GM19023 (cell line): ENCODE data around the gene RASA3.

ENCODE experiments used
- ATAC-seq: cut with Tn5 transposase; IDR thresholded peaks from one replicate; pipeline ENCODE4 v1.9.1; 2021; ENCODE audit warnings: mild to moderate bottlenecking, moderate library complexity; ENCODE audit not compliant: unreplicated experiment

The RASA3 gene

DNA sequence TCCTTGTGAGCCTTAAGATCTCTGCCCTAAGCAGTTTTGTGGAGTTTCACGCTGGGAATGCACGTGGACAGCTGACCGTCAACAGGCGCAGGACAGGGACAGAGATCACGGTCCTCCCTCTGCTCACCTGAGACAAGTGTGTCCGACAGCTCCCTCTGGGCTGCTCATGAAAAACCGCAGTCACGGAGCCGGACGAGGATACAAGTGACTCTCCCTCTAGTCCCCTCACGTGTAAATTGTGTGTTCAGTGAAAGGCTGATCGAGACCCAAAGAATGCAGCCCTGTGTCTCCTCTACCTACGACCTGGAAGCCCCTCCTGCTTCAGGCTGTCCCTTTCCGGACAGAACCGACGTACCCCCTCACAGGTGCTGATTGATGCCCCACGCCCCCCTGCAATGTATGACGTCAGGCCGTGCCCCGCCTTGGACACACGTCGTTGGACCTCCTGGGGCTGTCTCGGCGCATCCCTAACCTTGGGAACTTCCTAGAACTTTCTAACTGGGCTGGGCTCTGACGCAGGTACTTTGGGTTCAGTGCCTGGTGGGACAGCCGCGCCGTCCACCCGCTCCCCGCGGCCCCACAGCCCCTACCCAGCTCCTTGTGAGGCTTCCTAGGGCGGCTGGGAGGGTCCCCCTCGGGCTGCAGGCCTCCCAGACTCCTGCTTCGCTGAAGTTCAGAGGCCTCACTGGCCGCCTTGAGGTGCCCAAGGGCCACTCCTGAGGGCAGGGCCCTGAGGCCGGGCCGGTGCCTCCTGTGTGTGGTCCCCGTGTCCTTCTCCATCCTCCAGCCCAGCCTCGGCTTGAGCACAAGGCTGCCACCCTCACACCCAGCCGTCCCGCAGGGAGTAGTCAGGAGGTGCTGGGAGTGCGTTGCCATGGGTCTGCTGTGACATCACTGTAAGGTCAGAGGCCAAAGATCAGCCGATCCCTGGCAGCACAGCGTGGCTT, 158.9 kb downstream of the RASA3 start, which contains the start of gene C13orf46:
Gene C13orf46 (minus strand): TSS at position 859 of the 947 bp plus-strand sequence. CDS start 79 bp downstream, at position 780.
- ATAC-seq = no peak

DNA sequence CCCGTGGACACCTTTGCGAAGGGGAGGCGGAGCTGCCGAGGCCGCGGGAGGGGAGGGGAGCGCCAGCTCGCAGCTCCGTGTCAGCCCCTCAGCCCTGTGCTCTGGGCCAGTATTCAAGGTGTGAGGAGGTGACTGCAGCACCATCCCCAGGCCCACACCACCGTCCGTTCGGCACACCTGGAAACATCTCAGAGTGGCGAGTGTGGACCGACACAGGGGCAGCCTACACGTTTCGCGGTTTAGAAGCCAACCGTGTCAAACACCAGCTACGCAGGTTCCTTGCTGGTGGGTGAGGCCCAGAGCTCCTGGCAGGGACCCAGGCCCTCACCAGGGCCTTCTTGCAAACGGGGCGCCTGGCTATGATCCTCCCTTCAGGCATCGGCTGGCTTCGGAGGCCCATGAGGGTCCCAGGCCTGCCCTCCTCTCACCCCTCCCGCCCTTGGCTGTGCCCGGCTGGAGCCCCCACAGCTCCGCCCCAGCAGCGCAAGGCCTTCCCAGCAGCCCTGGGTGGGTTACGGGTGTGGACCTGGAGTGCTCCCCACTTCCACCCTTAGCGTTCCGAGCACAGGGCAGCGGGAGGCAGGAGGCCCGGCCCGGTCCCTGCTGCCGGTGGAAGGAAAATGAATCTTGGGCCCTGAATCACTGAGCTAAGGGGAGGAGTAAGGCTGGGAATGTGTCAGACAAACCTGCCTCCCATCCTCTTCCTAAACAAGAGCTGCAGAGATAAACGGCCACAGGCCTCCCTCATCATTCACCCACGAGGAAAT, 159.8 kb downstream of the RASA3 start:
- no peak for ATAC-seq

DNA sequence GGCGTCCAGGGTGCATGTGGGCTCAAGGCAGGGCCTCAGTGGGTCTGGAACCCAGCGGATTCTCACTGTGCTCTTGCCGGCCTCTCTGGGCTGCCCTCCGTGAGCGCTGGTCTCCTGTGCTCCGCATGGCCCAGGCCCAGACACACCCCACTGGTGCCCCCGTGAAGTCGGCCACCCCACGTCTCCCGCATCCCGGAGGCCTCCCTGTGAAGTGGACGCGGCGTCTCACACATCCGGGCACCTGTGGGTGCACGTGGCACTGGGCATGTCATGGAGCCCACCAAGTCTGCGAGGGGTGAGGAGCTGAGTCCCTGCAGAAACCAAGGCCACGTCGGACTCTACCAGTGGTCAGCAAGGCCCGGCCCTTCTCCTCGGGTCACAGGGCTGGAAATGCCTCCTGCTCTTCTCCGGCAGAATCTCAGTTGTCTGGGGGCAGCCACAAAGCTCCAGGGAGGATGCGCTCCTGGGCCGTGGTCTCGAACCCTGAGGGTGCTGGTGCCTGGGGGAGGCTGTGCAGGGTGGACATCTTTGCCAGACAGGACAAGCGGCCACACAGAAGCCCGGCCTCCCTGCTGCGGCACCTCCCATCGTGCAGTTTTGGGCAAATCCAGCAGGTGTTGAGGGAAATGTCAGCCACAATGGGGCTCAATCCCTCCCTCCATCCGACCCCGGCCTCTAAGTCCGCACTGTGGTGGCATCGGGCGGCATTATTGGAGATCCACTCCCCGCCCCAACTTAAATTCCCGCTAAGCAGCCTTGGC, 160.8 kb downstream of the RASA3 start:
- no peak for ATAC-seq

DNA sequence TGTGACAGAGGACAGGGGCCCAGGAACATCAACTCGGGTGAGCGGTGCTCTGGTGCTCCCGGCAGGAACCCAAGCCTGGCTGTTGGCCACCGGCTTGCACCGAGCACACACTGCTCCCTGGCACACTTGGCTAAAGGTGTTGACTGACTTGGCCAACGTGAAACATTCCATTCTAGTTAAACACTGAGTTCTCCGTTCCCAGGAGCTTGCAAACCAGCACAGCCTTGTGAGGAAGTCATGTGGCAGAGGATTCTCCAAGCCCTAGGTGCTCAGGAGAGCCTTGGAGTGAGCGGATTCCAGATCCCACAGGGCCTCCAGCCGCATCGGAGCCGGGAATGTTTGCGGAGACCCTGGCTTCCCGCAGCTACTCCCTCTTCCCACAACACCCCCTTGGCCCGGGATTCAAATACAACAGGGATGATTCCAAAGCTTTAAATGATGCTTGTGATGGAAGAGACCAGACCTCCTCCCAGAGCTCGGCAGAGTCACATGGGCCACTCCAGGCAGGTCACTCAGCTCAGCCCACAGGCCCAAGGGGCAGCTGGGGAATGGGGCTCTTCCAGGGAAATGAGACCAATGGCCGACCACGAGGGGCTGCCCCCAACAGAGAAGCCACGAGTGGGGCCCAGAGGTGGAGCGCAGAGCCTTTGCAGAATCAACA, 161.5 kb downstream of the RASA3 start:
- ATAC-seq = no peak

DNA sequence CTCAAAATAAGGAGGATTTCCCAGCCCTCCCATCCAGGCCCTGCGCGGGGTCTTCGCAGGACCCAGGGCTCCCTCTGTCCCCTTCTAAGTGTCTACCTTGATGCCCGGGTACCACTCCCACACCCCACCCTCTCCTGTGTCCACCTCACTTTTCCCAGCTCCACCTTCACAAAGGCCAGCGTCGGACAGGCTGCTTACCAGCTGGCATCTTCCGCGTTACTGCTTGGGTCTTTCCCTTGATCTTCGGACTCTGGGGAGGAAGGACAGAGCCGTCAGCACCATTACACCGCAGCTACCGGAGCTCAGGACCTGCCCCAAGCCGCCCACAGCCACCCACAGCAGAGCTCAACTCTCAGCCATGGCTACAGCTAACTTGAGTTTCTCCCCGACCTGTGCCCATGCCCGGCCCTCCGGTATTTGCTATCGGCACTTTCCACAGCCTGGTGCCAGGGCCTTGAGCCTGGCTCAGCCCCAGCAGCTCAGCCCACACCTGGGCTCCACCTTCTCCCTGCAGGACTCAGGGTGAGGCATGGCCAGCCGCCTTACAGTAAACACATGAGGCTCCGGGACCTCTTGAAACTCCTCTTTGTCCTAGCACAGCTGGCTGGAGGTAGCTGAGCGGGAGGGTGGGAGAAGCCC, 162.3 kb downstream of the RASA3 start:
- no peak for ATAC-seq

DNA sequence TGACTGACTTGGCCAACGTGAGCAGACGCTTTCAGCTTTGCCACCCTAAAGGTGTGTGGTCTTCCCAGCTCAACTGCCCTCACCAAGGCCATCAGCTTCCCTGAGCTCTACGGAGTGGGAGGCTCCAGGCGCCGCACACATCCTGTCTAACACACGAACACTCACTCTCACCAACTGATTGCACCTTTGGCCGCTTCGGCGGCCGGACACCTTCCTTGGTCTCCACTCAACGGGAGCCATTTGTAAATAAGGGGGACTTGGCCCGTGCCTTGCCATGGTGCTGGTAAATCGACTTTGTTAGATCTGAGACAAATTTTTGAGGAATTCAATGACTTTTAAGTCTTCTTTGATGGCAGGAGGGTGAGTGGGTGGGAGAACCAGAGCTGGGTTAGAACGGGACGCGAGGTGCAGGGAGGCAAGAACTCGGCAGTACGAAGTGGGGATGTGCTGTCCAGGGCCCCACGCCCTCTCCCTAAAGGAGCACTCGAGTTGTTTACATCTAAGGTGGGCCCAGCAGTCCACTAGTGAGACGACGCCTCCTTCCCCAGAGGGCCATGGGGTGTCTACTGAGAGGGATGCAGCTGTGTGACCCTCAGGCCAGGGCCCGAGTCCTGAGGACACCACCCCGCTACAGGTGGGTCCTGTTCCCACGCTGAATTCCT, 163.0 kb downstream of the RASA3 start:
- no peak for ATAC-seq

DNA sequence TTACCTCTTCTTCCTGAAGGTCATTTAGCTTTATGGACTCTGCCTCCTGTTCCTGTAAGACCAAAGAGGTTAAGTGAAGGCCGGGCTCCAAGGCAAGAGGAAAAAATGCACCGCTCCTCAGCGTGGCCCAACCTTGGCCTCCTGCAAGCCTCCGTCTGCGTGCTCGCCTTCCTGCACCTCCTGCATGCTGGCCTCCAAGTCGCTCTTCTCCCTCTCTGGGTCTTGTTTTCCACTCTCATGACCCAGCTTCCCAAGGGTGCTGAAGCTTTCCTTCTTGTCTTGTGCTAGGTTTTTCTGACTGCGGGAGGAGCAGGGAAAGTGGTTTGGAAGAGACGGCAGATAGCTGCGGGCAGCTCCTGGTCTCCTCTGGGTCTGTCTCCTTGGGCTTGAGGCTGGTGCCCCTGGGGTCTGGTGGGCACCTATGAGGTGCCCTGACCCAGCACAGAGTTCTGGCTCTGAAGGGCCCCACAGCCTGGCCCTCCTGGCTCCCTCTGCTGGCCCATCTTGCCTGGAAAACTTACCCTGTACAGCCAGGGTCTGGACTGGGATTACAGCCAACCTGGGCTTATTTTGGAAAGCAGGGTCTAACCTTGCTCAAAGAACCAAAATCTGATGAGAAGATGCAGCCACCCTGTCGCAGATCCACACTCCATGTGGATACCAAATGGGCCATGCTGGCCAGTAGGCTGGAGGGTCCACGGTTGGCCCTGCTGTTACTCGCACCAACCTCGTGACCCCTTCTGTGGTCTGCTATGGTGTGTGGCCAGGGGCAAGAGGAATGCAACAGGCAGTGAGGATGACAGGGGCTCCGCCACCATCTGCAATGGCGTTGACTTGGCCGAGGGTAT, 163.7 kb downstream of the RASA3 start:
- ATAC-seq = no peak

DNA sequence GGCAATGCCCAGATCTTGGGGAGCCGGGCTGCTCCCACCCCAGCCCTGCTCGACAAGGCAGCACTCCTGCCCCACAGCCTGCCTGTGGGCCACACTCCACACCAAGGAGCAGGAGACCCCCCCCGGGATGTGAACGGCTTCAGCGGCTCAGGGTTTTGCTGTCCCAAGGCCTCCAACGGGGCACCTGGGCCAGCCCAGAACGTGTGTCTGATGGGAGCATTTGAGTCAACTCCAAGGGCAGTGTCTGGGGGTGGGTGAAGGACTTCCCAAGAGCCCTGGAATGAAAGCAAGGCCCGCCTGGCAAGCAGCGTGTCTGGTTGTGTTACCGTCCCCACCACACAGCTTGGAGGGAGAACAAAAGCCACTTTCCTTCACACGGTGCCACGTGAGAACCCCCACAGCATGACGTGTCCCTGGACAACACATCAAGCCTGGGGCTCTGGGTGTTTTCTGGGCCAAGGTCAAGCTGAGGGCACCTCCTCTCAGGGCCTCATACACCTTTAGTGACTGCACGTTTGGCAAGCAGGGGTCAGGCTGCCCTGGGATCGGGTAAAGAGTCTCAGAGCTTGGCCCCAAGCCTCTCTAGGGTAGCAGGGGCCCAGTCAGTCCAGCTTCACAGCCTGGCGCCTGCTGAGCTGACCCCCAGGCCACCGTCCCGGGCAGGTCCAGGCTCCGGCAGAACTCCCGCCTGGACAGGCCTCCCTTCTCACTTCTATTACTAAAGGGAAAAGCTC, 164.5 kb downstream of the RASA3 start:
- no peak for ATAC-seq

DNA sequence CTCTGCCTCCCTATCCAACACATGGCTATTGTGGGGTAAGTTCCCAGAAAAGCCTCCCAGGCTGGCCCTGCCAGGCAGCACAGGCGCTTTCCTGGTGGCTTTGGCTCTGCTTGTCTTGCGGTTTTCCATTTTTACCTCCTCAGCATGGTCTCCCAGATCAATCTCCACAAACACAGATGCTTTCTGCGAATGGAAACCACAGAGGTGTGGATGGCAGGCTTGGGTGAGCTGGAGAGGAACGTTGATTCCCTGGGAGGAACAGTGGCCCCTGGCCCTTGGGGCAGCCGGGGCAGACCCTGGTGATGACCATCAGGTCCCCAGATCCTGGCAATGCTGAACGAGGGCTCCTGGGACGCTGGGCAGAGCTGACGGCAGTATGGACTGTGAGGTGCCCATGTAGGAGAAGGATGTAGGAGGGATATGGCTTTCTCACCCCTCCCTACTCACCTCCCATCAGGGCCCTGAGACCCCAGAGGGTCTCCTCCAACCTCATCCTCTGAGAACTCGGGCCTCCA, 165.2 kb downstream of the RASA3 start:
- no peak for ATAC-seq

DNA sequence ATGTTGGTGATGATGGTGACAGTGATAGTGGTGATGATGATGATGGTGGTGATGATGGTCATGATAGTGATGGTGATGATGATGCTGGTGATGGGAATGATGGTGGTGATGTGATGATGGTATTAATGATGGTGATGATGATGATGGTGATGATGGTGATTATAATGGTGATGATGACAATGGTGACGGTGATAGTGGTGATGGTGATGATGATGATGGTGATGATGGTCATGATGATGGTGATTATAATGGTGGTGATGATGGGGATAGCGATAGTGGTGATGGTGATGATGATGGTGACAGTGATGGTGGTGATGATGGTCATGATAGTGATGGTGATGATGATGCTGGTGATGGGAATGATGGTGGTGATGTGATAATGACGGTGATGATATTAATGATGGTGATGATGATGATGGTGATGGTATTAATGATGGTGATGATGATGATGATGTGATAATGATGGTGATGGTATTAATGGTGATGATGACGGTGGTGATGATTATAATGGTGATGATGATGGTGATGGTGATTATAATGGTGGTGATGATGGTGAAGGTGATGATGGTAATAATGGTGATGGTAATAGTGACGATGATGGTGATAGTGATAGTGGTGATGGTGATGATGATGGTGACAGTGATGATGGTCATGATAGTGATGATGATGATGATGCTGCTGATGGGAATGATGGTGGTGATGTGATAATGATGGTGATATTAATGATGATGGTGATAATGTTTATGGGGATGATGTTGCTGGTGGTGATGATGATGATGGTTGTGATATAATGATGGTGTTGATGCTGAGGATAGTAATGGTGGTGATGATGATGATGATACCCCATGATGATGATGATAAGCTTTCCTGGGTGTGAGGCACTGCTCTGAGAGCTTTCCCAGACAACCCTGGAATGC, 166.2 kb downstream of the RASA3 start:
- ATAC-seq = no peak

DNA sequence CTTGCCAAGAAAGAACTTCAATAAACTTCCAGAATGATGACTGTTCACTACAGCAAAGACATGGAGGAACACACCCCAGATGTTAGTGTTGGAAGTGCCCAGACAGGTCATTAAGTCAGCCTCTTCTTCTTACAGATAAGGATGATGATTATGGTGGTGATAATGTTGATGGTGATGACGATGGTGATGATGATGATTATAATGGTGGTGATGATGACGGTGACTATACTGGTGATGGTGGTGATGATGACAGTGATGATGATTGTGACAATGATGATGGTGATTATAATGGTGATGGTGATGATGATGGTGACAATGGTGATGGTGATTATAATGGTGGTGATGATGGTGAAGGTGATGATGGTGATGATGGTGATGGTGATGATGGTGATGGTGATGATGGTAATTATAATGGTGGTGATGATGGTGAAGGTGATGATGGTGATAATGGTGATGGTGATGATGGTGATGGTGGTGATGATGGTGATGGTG, 167.0 kb downstream of the RASA3 start:
- ATAC-seq = no peak

DNA sequence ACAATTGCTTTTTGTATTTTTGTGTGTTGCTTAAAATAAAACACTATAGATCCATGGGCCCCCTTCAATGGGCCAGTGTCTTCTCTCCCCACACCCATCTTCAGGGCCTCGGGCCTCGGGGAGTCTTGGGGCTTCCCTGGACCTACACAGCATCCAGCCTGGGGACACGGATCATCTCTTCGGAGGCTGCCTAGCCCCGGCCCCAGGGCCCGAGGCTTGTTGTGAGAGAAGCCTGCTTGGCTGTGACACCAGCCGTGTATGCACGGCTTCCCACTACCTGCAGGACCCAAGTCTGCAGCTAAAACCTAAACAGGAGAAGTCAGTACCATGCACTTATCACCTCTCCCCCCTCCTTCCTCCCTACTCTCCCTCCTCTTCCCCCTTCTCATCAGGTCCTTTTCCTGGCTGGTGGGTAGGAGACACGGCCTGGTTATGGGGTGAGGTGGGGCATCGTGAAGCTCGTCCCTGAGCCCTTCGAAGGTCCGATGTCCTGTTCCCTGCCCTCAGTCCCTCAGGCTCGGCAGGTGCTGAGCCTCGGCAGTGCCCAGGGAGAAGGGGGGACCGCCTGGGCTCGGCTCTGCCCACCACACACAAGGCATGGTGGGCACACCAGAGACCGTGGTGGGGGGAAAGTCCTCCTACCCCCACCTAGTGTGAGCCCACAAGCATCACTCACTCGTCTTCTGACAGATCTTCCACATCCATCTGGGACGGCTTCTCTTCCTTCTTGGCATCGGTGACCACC, 168.0 kb downstream of the RASA3 start:
- ATAC-seq = no peak

DNA sequence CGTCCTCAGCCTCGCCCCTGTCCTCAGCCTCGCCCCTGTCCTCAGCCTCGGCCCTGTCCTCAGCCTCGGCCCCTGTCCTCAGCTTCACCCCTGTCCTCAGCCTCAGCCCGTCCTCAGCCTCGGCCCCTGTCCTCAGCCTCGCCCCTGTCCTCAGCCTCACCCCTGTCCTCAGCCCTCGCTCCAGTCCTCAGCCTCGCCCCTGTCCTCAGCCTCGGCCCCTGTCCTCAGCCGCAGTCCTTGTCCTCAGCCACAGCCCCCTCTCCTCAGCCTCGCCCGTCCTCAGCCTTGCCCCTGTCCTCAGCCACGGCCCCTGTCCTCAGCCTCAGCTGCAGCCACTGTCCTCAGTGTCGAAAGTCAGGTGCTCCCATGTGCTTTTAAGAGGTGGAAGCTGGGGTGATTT, 169.0 kb downstream of the RASA3 start:
- no peak for ATAC-seq

DNA sequence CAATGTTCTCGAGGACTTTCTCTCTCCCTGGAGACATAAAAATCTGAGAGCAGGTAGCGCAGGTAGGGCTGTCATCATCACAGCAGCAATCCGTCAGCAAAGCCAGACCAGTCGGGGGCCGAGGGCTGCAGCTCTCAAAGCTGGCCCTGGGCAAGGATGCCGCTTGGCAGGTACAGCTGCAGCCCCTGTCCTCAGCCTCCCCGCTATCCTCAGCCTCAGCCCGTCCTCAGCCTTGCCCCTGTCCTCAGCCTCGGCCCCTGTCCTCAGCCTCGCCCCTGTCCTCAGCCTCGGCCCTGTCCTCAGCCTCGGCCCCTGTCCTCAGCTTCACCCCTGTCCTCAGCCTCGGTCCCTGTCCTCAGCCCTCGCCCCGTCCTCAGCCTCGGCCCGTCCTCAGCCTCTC, 169.4 kb downstream of the RASA3 start:
- no peak for ATAC-seq

DNA sequence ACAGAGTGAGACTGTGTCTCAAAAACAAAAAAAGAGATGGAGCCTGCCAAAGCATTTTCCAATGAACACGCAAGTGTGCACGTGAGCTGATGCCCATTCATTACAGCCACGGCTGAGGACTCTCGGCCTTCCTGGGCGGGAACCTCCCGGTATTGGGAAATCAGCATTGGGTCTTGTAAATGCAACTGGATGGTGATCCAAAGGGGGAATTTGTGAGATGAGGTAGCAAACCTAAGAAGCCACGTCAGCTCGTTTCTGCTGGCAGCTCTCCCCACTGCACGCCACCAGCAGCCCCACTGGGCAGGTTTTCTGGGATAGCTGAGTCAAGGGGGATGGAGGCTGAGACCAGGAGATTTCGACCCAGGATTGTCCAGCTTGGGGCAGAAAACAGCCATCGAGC, 170.0 kb downstream of the RASA3 start:
- ATAC-seq = no peak
